H1 (cell line): Measurements from ENCODE around the gene CCDC47. TPM values are rescaled to one million over a fixed set of nuclear protein-coding genes. Genes with fewer than 3 reads are reported as not detected.

Experiments used
- CTCF ChIA-PET: fragments of 300-600 bp; sonication (Branson Sonifier 250); formaldehyde crosslinking; loops from one replicate; lab custom pipeline; 2021; ENCODE audit not compliant: partially characterized antibody; lab: Charles Lee
- POLR2A ChIA-PET: fragments of 300-600 bp; sonication (Branson Sonifier 250); formaldehyde crosslinking; loops from one replicate; lab custom pipeline; 2021; ENCODE audit warnings: inconsistent platforms; ENCODE audit not compliant: partially characterized antibody; lab: Charles Lee
- DNase-seq, 2 experiments: peaks; one replicate each; pipeline versions ENCODE4 v3.0.0 to v3.0.0-alpha.2; 2010 to 2022; ENCODE audit warnings: low spot score in 2 of 2, low read depth in 1 of 2, mixed read lengths in 1 of 2
- FAIRE-seq: peaks from 2 replicates; lab custom pipeline; 2011; peaks lifted over from hg19 to GRCh38; lab: Jason Lieb, UNC
- H2AFZ ChIP-seq: 2 replicates; pipeline ENCODE4 v1.8.1; 2012; ENCODE audit warnings: low read length, inconsistent platforms
- H2AK5ac ChIP-seq: 2 replicates; pipeline ENCODE4 v1.6.1; 2013; ENCODE audit warnings: low read depth, low read length
- H2BK120ac ChIP-seq: replicated peaks from 2 replicates; pipeline ENCODE3; 2013; ENCODE audit warnings: low read depth, low read length, inconsistent platforms
- H2BK12ac ChIP-seq: 2 replicates; pipeline ENCODE4 v1.6.1; 2013; ENCODE audit warnings: low read depth, low read length
- H2BK15ac ChIP-seq: 2 replicates; pipeline ENCODE4 v1.6.1; 2013; ENCODE audit warnings: low read length
- H2BK20ac ChIP-seq: 2 replicates; pipeline ENCODE4 v1.6.1; 2013; ENCODE audit warnings: low read length
- H2BK5ac ChIP-seq: 2 replicates; pipeline ENCODE4 v1.6.1; 2013; ENCODE audit warnings: low read depth, low read length
- H3K14ac ChIP-seq: 2 replicates; pipeline ENCODE4 v1.6.1; 2013; ENCODE audit warnings: inconsistent platforms; ENCODE audit not compliant: insufficient read length
- H3K18ac ChIP-seq: 2 replicates; pipeline ENCODE4 v1.6.1; 2013; ENCODE audit warnings: low read length; ENCODE audit errors: extremely low read depth
- H3K23ac ChIP-seq: 2 replicates; pipeline ENCODE4 v1.6.1; 2013; ENCODE audit warnings: inconsistent platforms; ENCODE audit not compliant: insufficient read length
- H3K23me2 ChIP-seq: 2 replicates; pipeline ENCODE4 v1.6.1; 2013; ENCODE audit warnings: low read depth, low read length
- H3K27ac ChIP-seq: 2 replicates; pipeline ENCODE4 v1.6.1; 2011; ENCODE audit warnings: low read depth, low read length, inconsistent platforms
- H3K27me3 ChIP-seq, 4 experiments: replicated peaks in 1 of 4; 1 replicate in 1 of 4; 2 replicates in 3 of 4; pipeline versions ENCODE4 v1.6.1 to v1.8.1; 2011 to 2013; ENCODE audit warnings: low read length in 3 of 4, mild to moderate bottlenecking in 3 of 4, inconsistent platforms in 2 of 4, mixed read lengths in 2 of 4, moderate library complexity in 1 of 4; ENCODE audit not compliant: control insufficient read depth in 3 of 4, insufficient read depth in 3 of 4; ENCODE audit errors: extremely low read depth in 1 of 4
- H3K36me3 ChIP-seq, 4 experiments: 2 replicates each; pipeline versions ENCODE4 v1.6.1 to v1.8.1; 2011 to 2013; ENCODE audit warnings: mild to moderate bottlenecking in 4 of 4, low read length in 3 of 4, moderate library complexity in 2 of 4, control low read depth in 1 of 4, inconsistent platforms in 1 of 4; ENCODE audit not compliant: insufficient read depth in 4 of 4, control insufficient read depth in 2 of 4
- H3K4ac ChIP-seq: replicated peaks from 2 replicates; pipeline ENCODE3; 2013; ENCODE audit warnings: low read length, low read depth, mixed read lengths, inconsistent platforms; ENCODE audit not compliant: insufficient read length
- H3K4me1 ChIP-seq, 4 experiments: replicated peaks in 1 of 4; 1 replicate in 1 of 4; 2 replicates in 3 of 4; pipeline versions ENCODE4 v1.6.1 to v1.8.1; 2011 to 2013; ENCODE audit warnings: low read length in 3 of 4, inconsistent platforms in 2 of 4, mixed read lengths in 1 of 4; ENCODE audit not compliant: insufficient read depth in 4 of 4, control insufficient read depth in 3 of 4
- H3K4me2 ChIP-seq, 2 experiments: 2 replicates each; pipeline versions ENCODE4 v1.6.1 to v1.8.1; 2011 to 2013; ENCODE audit warnings: low read depth in 2 of 2, low read length in 2 of 2, control low read depth in 1 of 2, inconsistent platforms in 1 of 2, mild to moderate bottlenecking in 1 of 2; ENCODE audit not compliant: insufficient read depth in 1 of 2
- H3K4me3 ChIP-seq, 4 experiments: fragments of 200-600, 300-600 bp in 1 of 4; sonication (generic), shearing (Covaris generic), sonication (Bioruptor Twin) in 1 of 4; 2 replicates each; pipeline versions ENCODE4 v1.5.1 to v1.8.1; 2011 to 2016; ENCODE audit warnings: low read length in 4 of 4, low read depth in 3 of 4, control low read depth in 2 of 4, inconsistent platforms in 2 of 4, mild to moderate bottlenecking in 2 of 4, mixed read lengths in 1 of 4, moderate library complexity in 1 of 4; ENCODE audit not compliant: insufficient read depth in 2 of 4; ENCODE audit errors: extremely low read depth in 1 of 4
- H3K56ac ChIP-seq: replicated peaks from 2 replicates; pipeline ENCODE3; 2013; ENCODE audit warnings: low read depth, mild to moderate bottlenecking, mixed read lengths, low read length, inconsistent platforms; ENCODE audit not compliant: insufficient read length
- H3K79me1 ChIP-seq: 2 replicates; pipeline ENCODE4 v1.6.1; 2013; ENCODE audit warnings: low read depth, low read length, control low read depth
- H3K79me2 ChIP-seq, 2 experiments: 2 replicates each; pipeline versions ENCODE4 v1.6.1 to v1.8.1; 2012 to 2013; ENCODE audit warnings: low read length in 2 of 2, mild to moderate bottlenecking in 2 of 2, inconsistent platforms in 1 of 2; ENCODE audit not compliant: insufficient read depth in 2 of 2, control insufficient read depth in 1 of 2
- H3K9ac ChIP-seq, 4 experiments: replicated peaks in 1 of 4; 1 replicate in 1 of 4; 2 replicates in 3 of 4; pipeline versions ENCODE4 v1.6.1 to v1.8.1; 2011 to 2013; ENCODE audit warnings: low read depth in 3 of 4, low read length in 3 of 4, control low read depth in 2 of 4, mild to moderate bottlenecking in 2 of 4, moderate library complexity in 2 of 4, inconsistent platforms in 1 of 4; ENCODE audit errors: extremely low read depth in 1 of 4
- H3K9me3 ChIP-seq, 2 experiments: 2 replicates each; pipeline versions ENCODE4 v1.6.1 to v1.8.1; 2012 to 2013; ENCODE audit warnings: mild to moderate bottlenecking in 2 of 2, moderate library complexity in 2 of 2, control low read depth in 1 of 2, inconsistent platforms in 1 of 2, low read depth in 1 of 2, low read length in 1 of 2, mixed read lengths in 1 of 2; ENCODE audit not compliant: insufficient read depth in 2 of 2
- H4K20me1 ChIP-seq, 2 experiments: replicated peaks in 1 of 2; 2 replicates each; pipeline versions ENCODE3 to v1.8.1; 2011 to 2013; ENCODE audit warnings: inconsistent platforms in 2 of 2, low read length in 2 of 2, mild to moderate bottlenecking in 1 of 2; ENCODE audit not compliant: insufficient read depth in 2 of 2, control insufficient read depth in 1 of 2
- H4K5ac ChIP-seq: 2 replicates; pipeline ENCODE4 v1.6.1; 2013; ENCODE audit warnings: low read length, low read depth, mixed read lengths, inconsistent platforms; ENCODE audit not compliant: insufficient read length
- H4K8ac ChIP-seq: 2 replicates; pipeline ENCODE4 v1.8.0; 2013; ENCODE audit warnings: mild to moderate bottlenecking, moderate library complexity, low read length, inconsistent platforms; ENCODE audit not compliant: insufficient read depth; ENCODE audit errors: extremely low read depth
- H4K91ac ChIP-seq: replicated peaks from 2 replicates; pipeline ENCODE3; 2013; ENCODE audit warnings: low read length, mixed read lengths, inconsistent platforms; ENCODE audit not compliant: insufficient read length
- BCL11A ChIP-seq, 2 experiments: IDR thresholded peaks; one replicate each; pipeline ENCODE4 v1.6.1; 2011; ENCODE audit warnings: low read depth in 2 of 2, low read length in 2 of 2, mild to moderate bottlenecking in 2 of 2
- CREB1 ChIP-seq: IDR thresholded peaks from 2 replicates; pipeline ENCODE4 v1.6.1; 2012; ENCODE audit warnings: inconsistent platforms
- GTF2F1 ChIP-seq: IDR thresholded peaks from 2 replicates; pipeline ENCODE4 v1.6.1; 2012; ENCODE audit warnings: low read depth, low read length, improper control_type of control experiment, borderline replicate concordance
- JUND ChIP-seq: IDR thresholded peaks from 2 replicates; pipeline ENCODE4 v1.6.1; 2011; ENCODE audit warnings: mild to moderate bottlenecking, improper control_type of control experiment, low read length
- NRF1 ChIP-seq: IDR thresholded peaks from 2 replicates; pipeline ENCODE4 v1.6.1; 2011; ENCODE audit warnings: mild to moderate bottlenecking, low read depth, low read length, improper control_type of control experiment
- POLR2AphosphoS5 ChIP-seq: IDR thresholded peaks from 2 replicates; pipeline ENCODE4 v1.6.1; 2011; ENCODE audit warnings: low read depth, low read length
- POU5F1 ChIP-seq: IDR thresholded peaks from 2 replicates; pipeline ENCODE4 v1.6.1; 2011; ENCODE audit warnings: low read depth, mild to moderate bottlenecking, low read length, moderate library complexity
- RBBP5 ChIP-seq: IDR thresholded peaks from 2 replicates; pipeline ENCODE4 v1.7.1; 2012; ENCODE audit warnings: low read depth, mild to moderate bottlenecking, inconsistent platforms, low read length, moderate library complexity, borderline replicate concordance
- RXRA ChIP-seq: IDR thresholded peaks from 2 replicates; pipeline ENCODE4 v1.6.1; 2011; ENCODE audit warnings: low read depth, mild to moderate bottlenecking, low read length, moderate library complexity; ENCODE audit not compliant: insufficient read depth
- SAP30 ChIP-seq: fragments of 300-600 bp; sonication (generic); IDR thresholded peaks from 2 replicates; pipeline ENCODE4 v1.7.1; 2012; ENCODE audit warnings: low read length, moderate library complexity, mild to moderate bottlenecking, inconsistent platforms; ENCODE audit not compliant: insufficient read depth, insufficient replicate concordance
- SP2 ChIP-seq: IDR thresholded peaks from 2 replicates; pipeline ENCODE4 v1.6.1; 2012; ENCODE audit warnings: mild to moderate bottlenecking, low read length, inconsistent platforms
- TBP ChIP-seq: IDR thresholded peaks from 2 replicates; pipeline ENCODE4 v1.6.1; 2011; ENCODE audit warnings: low read depth, low read length, improper control_type of control experiment
- TCF12 ChIP-seq: IDR thresholded peaks from 2 replicates; pipeline ENCODE4 v1.6.1; 2011; ENCODE audit warnings: low read depth, mild to moderate bottlenecking, low read length
- WGBS, 2 experiments: shearing (Covaris generic) in 1 of 2; methylation state at CpG; one replicate each; pipeline versions ENCODE4 v1.1.6 to v1.1.7; 2013 to 2015; ENCODE audit warnings: low lambda C conversion rate in 2 of 2, mixed read lengths in 2 of 2, inconsistent platforms in 1 of 2, low coverage in 1 of 2, missing lambda C conversion rate in 1 of 2; ENCODE audit not compliant: insufficient replicate concordance in 2 of 2, insufficient coverage in 1 of 2, insufficient read length in 1 of 2; ENCODE audit errors: extremely low coverage in 1 of 2, missing lambda C conversion rate in 1 of 2; 5-methylcytosine and 5-hydroxymethylcytosine counted together
- polyA plus RNA-seq, 7 experiments: library from polyadenylated mRNA; depleted of rRNA in 3 of 7; stranded (reverse) in 5 of 7; unstranded in 2 of 7; fragments of >200 nt in 5 of 7; fragments of 200-250 nt in 2 of 7; gene quantifications; 1 replicate in 5 of 7; 2 replicates in 1 of 7; 4 replicates in 1 of 7; pipeline versions ENCODE4 v1.2.1 to v1.2.3, GENCODE V29; 2011 to 2013; ENCODE audit warnings: missing spikeins in 2 of 7, mixed read lengths in 2 of 7
- total RNA-seq: library from RNA; stranded (reverse); fragmentation: NEBNext Ultra II Directional; extraction: Animal tissue kit (Norgen Biotek cat#: 25700); gene quantifications from 2 replicates; pipeline ENCODE4 v1.2.1, GENCODE V29; 2021

CCDC47 gene
- total and polyA plus RNA-seq, 2 of the 8 experiments (the other 6 are each of a cell fraction or from before 2014, with no cell fraction given): 21.2 to 83.1 TPM

DNA sequence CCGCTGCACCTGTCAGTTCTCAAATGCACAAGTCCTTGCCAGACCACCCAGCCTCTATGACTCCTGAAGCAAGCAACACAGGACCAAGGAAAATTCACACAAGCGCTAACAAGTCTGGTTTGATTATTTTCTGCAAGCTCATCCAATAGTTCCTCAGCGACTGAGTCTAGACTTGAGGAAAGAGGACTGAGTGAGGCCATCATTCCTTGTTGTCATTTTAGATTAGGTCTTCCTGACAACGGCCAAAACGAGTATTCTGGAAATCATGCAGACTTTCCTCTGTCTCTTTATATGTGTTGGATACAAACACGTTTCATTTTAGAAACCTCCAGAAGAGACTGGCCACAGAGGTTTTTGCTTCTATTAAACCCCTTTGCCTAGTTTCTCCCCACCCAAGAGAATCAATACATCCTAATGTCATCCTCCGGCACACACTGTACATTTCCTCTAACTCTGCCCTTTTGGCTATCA lies 561 bp downstream of the CCDC47 start:
- Histone ChIP-seq H4K5ac (no peak overlapping the region), H2BK120ac (no peak overlapping the region), H4K91ac (no peak overlapping the region), H3K18ac (0 out of 2 replicates have a peak overlapping the region, but pooled peaks have one; percentile 17), H4K20me1 (peaks cover 7 to 8% of the 10 kb centered on the region in 2 experiments), H3K36me3 (peaks cover 0 to 12% (median 2%) of the 10 kb centered on the region in 4 experiments; a peak in 3 of 8 replicates), H4K8ac (no peak overlapping the region), H3K23ac (no peak overlapping the region), H2BK5ac (peak overlapping the region; percentile 88; the same call in 1 of the 2 replicates), H3K23me2 (peaks cover 11% of the 10 kb centered on the region), H3K56ac (no peak overlapping the region), H3K9ac (peak overlapping the region; percentile 94 to 99 (median 97)), H3K9me3 (no peaks in the 10 kb centered on the region), H3K27ac (peak overlapping the region; percentile 55; the same call in 1 of the 2 replicates), H2BK15ac (no peak overlapping the region), H3K4me1 (peaks cover 0 to 3% (median 0%) of the 10 kb centered on the region in 4 experiments; a peak in 3 of 7 replicates), H3K79me2 (peaks cover 61 to 90% of the 10 kb centered on the region in 2 experiments), H2AFZ (0 out of 2 replicates have a peak overlapping the region, but pooled peaks have one; percentile 55), H3K4me2 (peak overlapping the region; percentile 89 to 98), H2BK20ac (no peak overlapping the region), H3K4ac (no peak overlapping the region), H3K4me3 (peak overlapping the region; percentile 84 to 97 (median 94)), H3K27me3 (no peaks in the 10 kb centered on the region), H3K14ac (no peak overlapping the region), H3K79me1 (no peaks in the 10 kb centered on the region; the same call in 1 of the 2 replicates), H2BK12ac (no peak overlapping the region), H2AK5ac (no peak overlapping the region)
- FAIRE-seq (no peak), DNase-seq (no peak)
- ChIA-PET POLR2A (interaction anchor here (0.6 to 24.4 kb wide), 19 partner anchors 8 to 732 kb away, joined by 3 to 481 read pairs (median 8); partner anchors contain the start of genes FTSJ3, LIMD2, PSMC5 and SMARCD2), CTCF (no interaction called here)
- TF ChIP-seq RBBP5: no peak
- no peak for TF ChIP-seq GTF2F1
- TF ChIP-seq CREB1: no peak
- no peak for TF ChIP-seq TBP
- no peak for TF ChIP-seq POLR2AphosphoS5
- no peak for TF ChIP-seq POU5F1
- TF ChIP-seq RXRA: no peak
- TF ChIP-seq BCL11A (IDR thresholded peaks at IDR 0.05; ENCODE audit: low read depth in 2 of 2, low read length in 2 of 2): no peak
- TF ChIP-seq NRF1: no peak
- TF ChIP-seq SAP30: no peak
- no peak for TF ChIP-seq SP2
- TF ChIP-seq TCF12: no peak
- TF ChIP-seq JUND: no peak
- WGBS, 2 experiments: 9% methylated on average over 7 of the region's 7 CpGs; no CpG with 5 or more reads in 1 of the 2 experiments
